HG03108 (cell line): ENCODE measurements around the gene TRIM59.

Source experiments
- ATAC-seq: cut with Tn5 transposase; IDR thresholded peaks from one replicate; pipeline ENCODE4 v1.9.1; 2021; ENCODE audit warnings: moderate library complexity; ENCODE audit not compliant: unreplicated experiment

Gene TRIM59

GRCh38 chr3:160403796-160404470 lies 45.7 kb downstream of the TRIM59 start:
- ATAC-seq, result no peak

DNA sequence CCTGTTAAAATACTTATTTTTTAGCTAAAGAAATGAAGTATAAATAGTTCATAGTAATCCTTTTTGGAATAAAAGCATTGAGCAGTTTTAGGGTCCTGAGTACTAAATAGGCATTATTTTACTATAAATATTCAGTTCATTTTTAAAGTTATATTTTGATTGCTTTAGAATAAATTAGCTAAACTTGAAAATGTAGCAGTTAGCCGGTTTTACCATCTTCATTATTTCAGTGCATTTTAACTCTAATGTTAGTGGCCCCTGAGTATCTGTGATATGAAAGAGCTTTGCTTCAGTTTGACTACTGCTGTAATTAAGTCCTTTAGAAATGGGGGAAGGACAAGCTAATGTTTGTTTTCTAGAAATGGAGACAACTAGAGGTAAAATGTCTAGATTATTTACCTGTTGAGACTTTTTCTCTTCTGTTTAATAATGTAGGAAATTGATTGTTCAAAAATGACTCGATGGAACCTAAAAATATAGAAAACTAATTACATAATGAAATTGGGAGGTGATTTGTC lies 46.5 kb downstream of the TRIM59 start:
- ATAC-seq, result no peak

DNA sequence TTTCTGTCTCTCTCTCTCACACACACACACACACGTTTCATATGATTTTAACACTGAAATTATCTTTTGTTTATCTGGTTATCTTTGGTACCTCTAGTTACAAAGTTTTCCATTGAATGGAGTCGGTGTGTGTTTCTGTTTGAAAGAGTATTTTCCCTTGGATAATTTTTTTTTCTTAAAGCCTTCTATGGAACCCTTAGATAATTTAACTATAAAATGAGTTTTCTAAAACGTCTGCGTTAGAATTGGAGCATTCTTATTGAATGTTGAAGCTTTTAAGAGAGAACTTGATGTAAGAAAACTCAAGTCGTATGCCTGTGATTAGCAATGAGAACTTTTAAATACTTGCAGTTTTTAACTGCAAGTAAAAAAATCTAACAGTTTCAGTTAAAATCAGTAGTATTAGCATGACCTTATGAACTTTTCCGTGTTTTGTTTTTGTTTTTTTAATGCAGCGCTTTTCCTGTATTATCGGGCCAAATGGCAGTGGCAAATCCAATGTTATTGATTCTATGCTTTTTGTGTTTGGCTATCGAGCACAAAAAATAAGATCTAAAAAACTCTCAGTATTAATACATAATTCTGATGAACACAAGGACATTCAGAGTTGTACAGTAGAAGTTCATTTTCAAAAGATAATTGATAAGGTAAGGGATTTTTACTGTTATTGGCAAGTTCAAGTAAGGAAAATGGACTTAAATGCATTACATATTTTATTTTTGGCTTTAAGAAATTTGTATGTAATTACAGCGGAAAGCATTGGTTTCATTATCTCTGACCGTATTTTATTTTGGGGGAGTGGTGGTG lies 47.2 kb downstream of the TRIM59 start:
- no peak for ATAC-seq

DNA sequence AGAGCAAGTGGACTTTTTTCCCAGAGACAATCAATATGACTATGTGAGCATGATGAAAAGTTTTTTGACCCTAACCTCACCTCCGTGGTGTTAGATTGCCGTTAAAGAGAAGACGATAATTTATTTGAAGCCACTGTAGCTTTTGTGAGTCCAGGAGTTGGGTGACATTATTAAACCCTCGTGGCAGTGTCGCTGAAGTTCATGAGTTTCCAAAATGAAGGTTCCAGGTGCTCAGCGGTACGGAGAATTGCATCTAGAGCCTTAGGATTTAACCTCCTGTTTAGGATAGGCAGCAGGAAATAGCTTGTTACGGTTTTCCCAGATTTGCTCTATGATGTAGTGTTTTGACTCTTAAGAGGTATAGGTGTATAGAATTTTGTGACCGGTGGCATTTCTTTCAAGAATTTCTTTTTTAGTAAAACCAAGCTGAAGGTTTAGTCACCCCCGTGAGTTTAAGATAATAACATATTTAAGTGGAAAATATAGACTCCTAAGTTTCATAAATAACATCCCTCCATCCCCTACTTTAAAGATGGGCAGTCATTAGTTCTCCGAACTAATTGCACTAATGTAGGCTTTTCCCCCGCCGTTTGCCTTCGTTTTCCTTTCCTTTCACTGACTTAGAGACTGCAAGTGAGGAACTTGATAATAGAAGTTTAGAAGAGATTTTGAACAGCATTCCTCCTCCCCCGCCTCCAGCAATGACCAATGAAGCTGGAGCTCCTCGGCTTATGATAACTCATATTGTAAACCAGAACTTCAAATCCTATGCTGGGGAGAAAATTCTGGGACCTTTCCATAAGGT lies 48.1 kb downstream of the TRIM59 start:
- ATAC-seq, result no peak

DNA sequence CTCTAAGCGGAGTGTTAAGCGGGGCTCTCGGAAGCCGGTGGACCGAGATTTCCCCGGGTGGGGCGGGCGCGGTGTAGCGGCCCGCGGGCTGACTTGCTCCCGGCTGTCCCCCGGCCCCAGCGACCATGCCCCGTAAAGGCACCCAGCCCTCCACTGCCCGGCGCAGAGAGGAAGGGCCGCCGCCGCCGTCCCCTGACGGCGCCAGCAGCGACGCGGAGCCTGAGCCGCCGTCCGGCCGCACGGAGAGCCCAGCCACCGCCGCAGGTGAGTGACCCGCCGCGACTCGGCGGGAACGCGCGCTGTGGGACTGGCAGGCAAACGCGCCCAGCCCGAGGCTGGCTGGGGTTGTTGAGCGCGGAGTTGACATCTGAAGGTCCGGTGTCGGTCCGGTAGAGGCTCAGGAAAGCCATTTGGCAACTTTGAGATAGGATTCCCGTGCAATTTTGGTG lies 48.9 kb downstream of the TRIM59 start:
- no peak for ATAC-seq

GRCh38 chr3:160400030-160400701 lies 49.4 kb downstream of the TRIM59 start:
- ATAC-seq, result peak; percentile 1

GRCh38 chr3:160399125-160400029 lies 50.2 kb downstream of the TRIM59 start, which contains the start of the genes IFT80 and SMC4:
Gene IFT80, minus strand, starts transcription at chr3:160399225. Its CDS starts 14,625 bp downstream, at chr3:160384600.
Gene SMC4, plus strand, starts transcription at chr3:160399650. Its CDS starts 1,177 bp downstream, at chr3:160400827.
- ATAC-seq, result peak; percentile 93

DNA sequence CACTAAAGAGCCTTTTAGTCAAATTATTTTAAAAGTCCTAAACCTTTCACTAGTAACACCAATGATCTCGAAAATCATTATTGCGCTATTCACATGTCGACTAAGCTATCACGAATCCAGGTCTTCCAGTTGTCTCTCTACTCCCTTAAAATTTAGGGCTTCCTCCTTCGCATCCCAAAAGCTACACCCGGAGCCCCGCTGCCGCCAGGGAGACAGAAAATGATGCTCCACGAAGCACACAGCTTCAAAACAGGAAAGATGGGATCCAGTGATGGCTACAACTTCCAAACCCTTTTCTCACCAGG lies 50.8 kb downstream of the TRIM59 start:
- peak; percentile 7 for ATAC-seq

DNA sequence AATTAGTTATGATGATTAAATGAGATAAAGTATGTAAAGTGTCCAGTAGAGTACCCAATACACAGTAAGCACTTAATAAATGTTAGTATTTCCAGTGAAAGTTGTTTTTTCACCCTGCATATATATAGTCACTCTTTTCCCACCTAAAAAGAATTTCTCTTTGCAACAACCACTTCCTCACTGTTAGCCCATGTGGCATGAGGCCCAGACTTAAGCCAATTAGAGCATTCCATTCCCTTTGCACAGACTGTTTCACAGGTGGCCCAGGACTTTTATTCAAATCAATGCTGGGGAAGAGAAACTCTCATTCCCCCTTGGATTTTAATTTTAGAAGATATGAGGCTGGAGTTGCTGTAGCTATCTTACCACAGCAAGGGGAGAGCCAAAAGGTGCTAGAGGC lies 54.3 kb downstream of the TRIM59 start:
- ATAC-seq, result no peak

GRCh38 chr3:160394009-160394392 lies 55.6 kb downstream of the TRIM59 start:
- ATAC-seq, result no peak

DNA sequence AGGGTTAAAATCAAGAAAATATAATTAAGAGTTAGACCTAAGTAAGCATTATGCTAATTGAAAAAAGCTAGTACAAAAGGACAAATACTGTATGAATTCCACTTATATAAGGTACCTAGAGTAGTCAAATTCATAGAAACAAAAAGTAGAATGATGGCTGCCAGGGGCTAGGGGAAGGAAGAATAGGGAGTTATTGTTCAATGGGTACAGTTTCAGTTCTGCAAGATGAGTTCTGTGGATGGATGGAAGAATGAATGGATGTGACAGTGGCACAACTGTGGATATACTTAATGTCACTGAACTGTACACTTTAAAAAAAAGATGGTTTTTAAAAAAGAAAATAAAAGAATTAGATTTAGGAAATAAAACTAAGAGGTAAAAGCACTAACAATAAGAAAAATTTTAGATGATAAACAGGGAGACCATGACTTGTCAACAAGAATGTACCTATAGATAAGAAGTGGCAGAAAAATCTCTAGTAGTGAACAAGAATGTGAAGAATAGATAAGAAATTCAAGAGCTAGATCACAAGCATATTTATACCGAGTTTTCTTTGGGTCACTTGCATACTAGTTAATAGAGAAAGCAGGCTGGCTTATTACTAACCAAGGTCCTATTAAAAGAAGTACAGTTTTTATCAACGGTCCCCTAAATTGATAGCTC lies 56.1 kb downstream of the TRIM59 start:
- ATAC-seq, result no peak

DNA sequence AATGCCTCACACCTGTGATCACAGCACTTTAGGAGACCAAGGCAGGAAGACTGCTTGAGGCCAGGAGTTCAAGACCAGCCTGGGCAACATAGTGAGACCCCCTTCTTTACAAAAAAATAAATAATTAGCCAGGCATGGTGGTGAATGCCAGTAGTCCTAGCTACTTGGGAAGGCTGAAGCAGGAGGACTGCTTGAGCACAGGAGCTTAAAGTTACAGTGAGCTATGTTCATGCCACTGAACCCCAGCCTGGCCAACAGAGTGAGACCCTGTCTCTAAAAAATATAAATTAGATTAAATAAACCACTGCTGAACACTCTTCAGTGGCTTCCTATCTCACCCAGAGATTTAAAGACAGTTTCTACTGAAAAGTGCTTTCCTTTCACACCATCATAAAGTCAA lies 56.8 kb downstream of the TRIM59 start:
- no peak for ATAC-seq

DNA sequence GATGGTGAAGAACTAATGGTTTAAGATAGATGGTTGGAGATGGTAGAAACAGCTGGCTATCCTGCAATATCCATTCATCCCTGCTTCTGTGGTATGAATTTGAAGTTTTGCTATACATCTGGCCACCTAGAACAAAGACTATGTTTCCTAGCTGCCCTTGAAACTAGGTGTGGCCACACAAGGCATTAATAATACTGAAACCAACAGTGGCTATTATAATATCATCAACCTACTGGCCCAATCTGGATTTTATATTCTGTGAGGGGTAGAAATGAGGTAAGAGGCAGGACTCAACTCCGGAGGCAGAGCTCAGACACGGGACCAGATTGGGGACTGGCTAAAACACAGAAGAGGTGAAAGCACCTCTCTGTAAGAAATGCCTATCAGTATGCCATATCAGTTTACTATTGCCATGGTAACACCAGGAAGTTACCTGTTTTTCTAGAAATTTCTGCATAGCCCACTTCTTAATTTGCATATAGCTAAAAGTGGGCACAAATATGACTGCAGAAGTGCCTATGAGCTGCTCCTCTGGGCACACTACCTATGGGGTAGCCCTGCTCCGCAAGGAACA lies 58.9 kb downstream of the TRIM59 start:
- peak; percentile 48 for ATAC-seq
